Fibroblast of lung (primary cell): ENCODE measurements around the gene SPAG5. TPM values are rescaled to one million over a fixed set of nuclear protein-coding genes. Genes with fewer than 3 reads are reported as not detected.

Experiments used
- DNase-seq, 2 donors: peaks; one replicate each; pipeline versions ENCODE4 v3.0.0 to v3.0.0-alpha.2; 2010; ENCODE audit warnings: low read depth in 2 of 2
- H2AFZ ChIP-seq: 2 replicates; pipeline ENCODE4 v1.5.1; 2012; ENCODE audit warnings: low read length, control low read depth, inconsistent platforms
- H3K27ac ChIP-seq: 2 replicates; pipeline ENCODE4 v1.5.1; 2011; ENCODE audit warnings: low read length, control low read depth; ENCODE audit not compliant: insufficient read depth
- H3K27me3 ChIP-seq: 2 replicates; pipeline ENCODE4 v1.5.1; 2011; ENCODE audit warnings: mild to moderate bottlenecking, low read length; ENCODE audit not compliant: control insufficient read depth, insufficient read depth
- H3K36me3 ChIP-seq: 2 replicates; pipeline ENCODE4 v1.5.1; 2011; ENCODE audit warnings: low read length; ENCODE audit not compliant: control insufficient read depth, insufficient read depth
- H3K4me1 ChIP-seq: 2 replicates; pipeline ENCODE4 v1.5.1; 2011; ENCODE audit warnings: low read length; ENCODE audit not compliant: control insufficient read depth, insufficient read depth; ENCODE audit errors: extremely low read depth
- H3K4me2 ChIP-seq: 2 replicates; pipeline ENCODE4 v1.5.1; 2011; ENCODE audit warnings: low read length, control low read depth; ENCODE audit not compliant: insufficient read depth; ENCODE audit errors: extremely low read depth
- H3K4me3 ChIP-seq, 4 experiments: fragments of 200-600 bp in 1 of 4; sonication (generic) in 1 of 4; replicated peaks in 1 of 4; 2 replicates each; pipeline ENCODE4 v1.5.1; 2011 to 2016; ENCODE audit warnings: low read length in 4 of 4, low read depth in 3 of 4, mild to moderate bottlenecking in 3 of 4, control low read depth in 2 of 4, inconsistent platforms in 1 of 4, mixed read lengths in 1 of 4; ENCODE audit not compliant: insufficient read depth in 1 of 4; ENCODE audit errors: control extremely low read depth in 1 of 4
- H3K79me2 ChIP-seq: 2 replicates; pipeline ENCODE4 v1.5.1; 2012; ENCODE audit warnings: mild to moderate bottlenecking, low read length, inconsistent platforms; ENCODE audit not compliant: control insufficient read depth, insufficient read depth
- H3K9ac ChIP-seq: 2 replicates; pipeline ENCODE4 v1.5.1; 2011; ENCODE audit warnings: mild to moderate bottlenecking, low read length, control low read depth; ENCODE audit not compliant: insufficient read depth
- H3K9me3 ChIP-seq: 2 replicates; pipeline ENCODE4 v1.5.1; 2012; ENCODE audit warnings: low read depth, low read length; ENCODE audit not compliant: control insufficient read depth, insufficient read depth
- H4K20me1 ChIP-seq: 2 replicates; pipeline ENCODE4 v1.5.1; 2011; ENCODE audit warnings: low read length; ENCODE audit not compliant: control insufficient read depth, insufficient read depth; ENCODE audit errors: extremely low read depth
- CTCF ChIP-seq, 2 donors: IDR thresholded peaks in 1 of 2; conservative IDR thresholded peaks in 1 of 2; 1 replicate in 1 of 2; 2 replicates in 1 of 2; pipeline ENCODE4 v1.5.1; 2011 to 2012; ENCODE audit warnings: low read length in 2 of 2, control low read depth in 1 of 2, inconsistent platforms in 1 of 2, low read depth in 1 of 2, mild to moderate bottlenecking in 1 of 2
- EZH2 ChIP-seq: IDR thresholded peaks from 2 replicates; pipeline ENCODE4 v1.5.1; 2012; ENCODE audit warnings: low read length, control low read depth, mild to moderate bottlenecking; ENCODE audit errors: missing control alignments
- polyA plus RNA-seq, 2 donors: library from polyadenylated mRNA; depleted of rRNA in 1 of 2; stranded (reverse) in 1 of 2; unstranded in 1 of 2; fragments of >200 nt; gene quantifications; 2 replicates each; pipeline ENCODE4 v1.2.1, GENCODE V29; 2011 to 2012; ENCODE audit warnings: missing spikeins in 1 of 2
- total RNA-seq: library from RNA; depleted of rRNA; stranded (reverse); fragments of >200 nt; gene quantifications from 2 replicates; pipeline ENCODE4 v1.2.1, GENCODE V29; 2014

SPAG5 gene
- total and polyA plus RNA-seq, 2 donors (not counting 1 experiment from before 2014, with no cell fraction given) = 12.0 to 13.7 TPM

GRCh38 chr17:28553000-28553505 is 45.8 kb downstream of the SPAG5 start:
- no peaks in the 10 kb centered on the region for H4K20me1 ChIP-seq
- H2AFZ ChIP-seq = no peak overlapping the region
- no peak overlapping the region for H3K9ac ChIP-seq
- TF ChIP-seq EZH2 (no peak), CTCF (conservative IDR thresholded peaks at IDR 0.05 in 1 of 2, IDR thresholded peaks at IDR 0.05 in 1 of 2; ENCODE audit: low read depth in 1 of 2, low read length in 2 of 2) (no peak)
- H3K79me2 ChIP-seq = no peaks in the 10 kb centered on the region
- peaks cover 3% of the 10 kb centered on the region for H3K4me1 ChIP-seq
- DNase-seq = no peak
- peak overlapping the region; percentile 62 for H3K4me2 ChIP-seq
- H3K27me3 ChIP-seq = no peaks in the 10 kb centered on the region
- H3K27ac ChIP-seq = no peak overlapping the region
- H3K36me3 ChIP-seq = peaks cover 15% of the 10 kb centered on the region
- H3K9me3 ChIP-seq = no peaks in the 10 kb centered on the region
- H3K4me3 ChIP-seq = peak overlapping the region in 2 of 4 experiments; percentile 53 to 81

GRCh38 chr17:28552176-28552999 is 46.4 kb downstream of the SPAG5 start, which contains the start of gene UNC119:
Gene UNC119 (minus strand): TSS chr17:28552624. CDS start chr17:28552557, 67 bp downstream.
- TF ChIP-seq CTCF (conservative IDR thresholded peaks at IDR 0.05 in 1 of 2, IDR thresholded peaks at IDR 0.05 in 1 of 2; ENCODE audit: low read depth in 1 of 2, low read length in 2 of 2) (no peak), EZH2 (no peak)
- peaks cover 3% of the 10 kb centered on the region for H3K4me1 ChIP-seq
- peak within 1 kb of the TSS; percentile 62 for H3K4me2 ChIP-seq
- peak within 1 kb of the TSS; percentile 62 to 81 (median 66) for H3K4me3 ChIP-seq
- H4K20me1 ChIP-seq = no peaks in the 10 kb centered on the region
- peaks cover 13% of the 10 kb centered on the region for H3K36me3 ChIP-seq
- H3K27ac ChIP-seq = no peak within 1 kb of the TSS
- no peaks in the 10 kb centered on the region for H3K79me2 ChIP-seq
- H3K9ac ChIP-seq = peak within 1 kb of the TSS; percentile 48
- H3K27me3 ChIP-seq = no peaks in the 10 kb centered on the region
- H2AFZ ChIP-seq = peak within 1 kb of the TSS; percentile 29
- H3K9me3 ChIP-seq = no peaks in the 10 kb centered on the region
- DNase-seq = peak; percentile 55 to 60

GRCh38 chr17:28551421-28552175 is 47.2 kb downstream of the SPAG5 start:
- Histone ChIP-seq H3K9me3 (no peaks in the 10 kb centered on the region), H3K4me3 (peak overlapping the region; percentile 62 to 81 (median 66)), H4K20me1 (no peaks in the 10 kb centered on the region), H3K27me3 (no peaks in the 10 kb centered on the region), H3K27ac (no peak overlapping the region), H3K79me2 (no peaks in the 10 kb centered on the region), H2AFZ (no peak overlapping the region), H3K9ac (no peak overlapping the region), H3K4me1 (peaks cover 3% of the 10 kb centered on the region), H3K36me3 (peaks cover 16% of the 10 kb centered on the region), H3K4me2 (peak overlapping the region; percentile 61)
- peak in 1 of 2 donors; percentile 16 for DNase-seq
- TF ChIP-seq EZH2 (no peak), CTCF (conservative IDR thresholded peaks at IDR 0.05 in 1 of 2, IDR thresholded peaks at IDR 0.05 in 1 of 2; ENCODE audit: low read depth in 1 of 2, low read length in 2 of 2) (no peak)
